Panc1 (cell line): ENCODE measurements around the gene ADGRG3. TPM values are rescaled to one million over a fixed set of nuclear protein-coding genes. Genes with fewer than 3 reads are reported as not detected.

ENCODE experiments used
- ATAC-seq: fragments of 200-7000 bp; cut with Tn5 transposase; 2 replicates; pipeline ENCODE4 v1.9.1; 2020; ENCODE audit warnings: mild to moderate bottlenecking, moderate library complexity
- BruUV-seq: library from RNA; stranded (reverse); fragments of 400-500 nt; replicated peaks from 2 replicates; lab custom pipeline; 2021; lab: Mats Ljungman, UMichigan
- CTCF ChIA-PET: fragments of 300-600 bp; sonication (Branson Sonifier 250); formaldehyde crosslinking; loops from one replicate; lab custom pipeline; 2022; ENCODE audit warnings: antibody characterized with exemption; lab: Charles Lee
- POLR2A ChIA-PET: fragments of 300-600 bp; sonication (Branson Sonifier 250); formaldehyde crosslinking; loops from one replicate; lab custom pipeline; 2022; ENCODE audit warnings: antibody characterized with exemption; lab: Charles Lee
- DNase-seq: peaks from one replicate; pipeline ENCODE4 v3.0.0-alpha.2; 2010; ENCODE audit warnings: low read depth, low spot score
- H3K27ac ChIP-seq: 2 replicates; pipeline ENCODE4 v1.5.1; 2011; ENCODE audit warnings: mild to moderate bottlenecking, low read length, inconsistent platforms
- H3K27me3 ChIP-seq: fragments of 200-500 bp; sonication (Bioruptor generic); 2 replicates; pipeline ENCODE4 v1.6.0; 2014; ENCODE audit warnings: low read length, inconsistent platforms; ENCODE audit not compliant: control insufficient read depth, insufficient read depth
- H3K36me3 ChIP-seq: fragments of 200-500 bp; sonication (Bioruptor generic); 2 replicates; pipeline ENCODE4 v1.5.1; 2014; ENCODE audit warnings: inconsistent platforms, mild to moderate bottlenecking, low read length, moderate library complexity; ENCODE audit not compliant: control insufficient read depth, insufficient read depth
- H3K4me1 ChIP-seq: 2 replicates; pipeline ENCODE4 v1.5.1; 2011; ENCODE audit warnings: inconsistent platforms, mild to moderate bottlenecking, low read length, moderate library complexity; ENCODE audit not compliant: control insufficient read depth, insufficient read depth
- H3K4me3 ChIP-seq, 2 experiments: 2 replicates each; pipeline ENCODE4 v1.5.1; 2011 to 2012; ENCODE audit warnings: low read depth in 2 of 2, low read length in 2 of 2, mild to moderate bottlenecking in 2 of 2, inconsistent platforms in 1 of 2, moderate library complexity in 1 of 2
- H3K9me3 ChIP-seq: fragments of 200-500 bp; sonication (Bioruptor generic); 2 replicates; pipeline ENCODE4 v1.5.1; 2014; ENCODE audit warnings: low read depth, mild to moderate bottlenecking, inconsistent platforms, low read length, moderate library complexity; ENCODE audit not compliant: control insufficient read depth, insufficient read depth
- POLR2AphosphoS5 ChIP-seq: IDR thresholded peaks from 2 replicates; pipeline ENCODE4 v1.6.1; 2012; ENCODE audit warnings: mild to moderate bottlenecking, low read depth, low read length, moderate library complexity
- SIN3A ChIP-seq: IDR thresholded peaks from 2 replicates; pipeline ENCODE4 v1.6.1; 2012; ENCODE audit warnings: low read depth, mild to moderate bottlenecking, low read length, moderate library complexity, borderline replicate concordance; ENCODE audit not compliant: insufficient read depth
- TCF7L2 ChIP-seq: IDR thresholded peaks from 2 replicates; pipeline ENCODE4 v1.6.1; 2011; ENCODE audit warnings: mild to moderate bottlenecking, low read depth, low read length, inconsistent platforms
- in situ Hi-C: cut with HindIII; loops from 2 replicates; pipeline ENCODE4 v1.10.0; 2016; ENCODE audit warnings: low sequenced_read_pairs, low pct_unique_long_range_greater_than_20kb
- intact Hi-C: fragments of 100-400 bp; cut with micrococcal nuclease; formaldehyde crosslinking; loops from one replicate; pipeline ENCODE4 v1.10.0; 2022; ENCODE audit not compliant: unreplicated experiment
- total RNA-seq: library from RNA; stranded (reverse); gene quantifications from one replicate; pipeline ENCODE4 v1.2.1, GENCODE V29; 2021; ENCODE audit not compliant: unreplicated experiment
- TF ChIP-seq, protein P1 (sequence below): fragments of 450-650 bp; IDR thresholded peaks from 2 replicates; pipeline ENCODE4 v1.5.1; 2017; ENCODE audit warnings: mild to moderate bottlenecking
- TF ChIP-seq, protein P2 (sequence below), 2 experiments: IDR thresholded peaks; 2 replicates each; pipeline ENCODE4 v1.6.1; 2011 to 2012; ENCODE audit warnings: low read depth in 2 of 2, control low read depth in 1 of 2, low read length in 1 of 2, mild to moderate bottlenecking in 1 of 2, moderate library complexity in 1 of 2; ENCODE audit not compliant: insufficient read depth in 1 of 2

The ADGRG3 gene
- total RNA-seq, 1 experiment from 2014 or later: not detected

GRCh38 chr16:57713596-57713995 lies 45.5 kb downstream of the ADGRG3 start:
- POLR2A ChIA-PET: interaction anchor here (0.6 kb wide), 1 partner anchor 499 kb away, joined by 4 read pairs; no protein-coding TSS in a partner anchor
- no peaks in the 10 kb centered on the region for H3K4me1 ChIP-seq
- TF ChIP-seq, protein P1, sequence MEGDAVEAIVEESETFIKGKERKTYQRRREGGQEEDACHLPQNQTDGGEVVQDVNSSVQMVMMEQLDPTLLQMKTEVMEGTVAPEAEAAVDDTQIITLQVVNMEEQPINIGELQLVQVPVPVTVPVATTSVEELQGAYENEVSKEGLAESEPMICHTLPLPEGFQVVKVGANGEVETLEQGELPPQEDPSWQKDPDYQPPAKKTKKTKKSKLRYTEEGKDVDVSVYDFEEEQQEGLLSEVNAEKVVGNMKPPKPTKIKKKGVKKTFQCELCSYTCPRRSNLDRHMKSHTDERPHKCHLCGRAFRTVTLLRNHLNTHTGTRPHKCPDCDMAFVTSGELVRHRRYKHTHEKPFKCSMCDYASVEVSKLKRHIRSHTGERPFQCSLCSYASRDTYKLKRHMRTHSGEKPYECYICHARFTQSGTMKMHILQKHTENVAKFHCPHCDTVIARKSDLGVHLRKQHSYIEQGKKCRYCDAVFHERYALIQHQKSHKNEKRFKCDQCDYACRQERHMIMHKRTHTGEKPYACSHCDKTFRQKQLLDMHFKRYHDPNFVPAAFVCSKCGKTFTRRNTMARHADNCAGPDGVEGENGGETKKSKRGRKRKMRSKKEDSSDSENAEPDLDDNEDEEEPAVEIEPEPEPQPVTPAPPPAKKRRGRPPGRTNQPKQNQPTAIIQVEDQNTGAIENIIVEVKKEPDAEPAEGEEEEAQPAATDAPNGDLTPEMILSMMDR: no peak
- TF ChIP-seq, protein P2, sequence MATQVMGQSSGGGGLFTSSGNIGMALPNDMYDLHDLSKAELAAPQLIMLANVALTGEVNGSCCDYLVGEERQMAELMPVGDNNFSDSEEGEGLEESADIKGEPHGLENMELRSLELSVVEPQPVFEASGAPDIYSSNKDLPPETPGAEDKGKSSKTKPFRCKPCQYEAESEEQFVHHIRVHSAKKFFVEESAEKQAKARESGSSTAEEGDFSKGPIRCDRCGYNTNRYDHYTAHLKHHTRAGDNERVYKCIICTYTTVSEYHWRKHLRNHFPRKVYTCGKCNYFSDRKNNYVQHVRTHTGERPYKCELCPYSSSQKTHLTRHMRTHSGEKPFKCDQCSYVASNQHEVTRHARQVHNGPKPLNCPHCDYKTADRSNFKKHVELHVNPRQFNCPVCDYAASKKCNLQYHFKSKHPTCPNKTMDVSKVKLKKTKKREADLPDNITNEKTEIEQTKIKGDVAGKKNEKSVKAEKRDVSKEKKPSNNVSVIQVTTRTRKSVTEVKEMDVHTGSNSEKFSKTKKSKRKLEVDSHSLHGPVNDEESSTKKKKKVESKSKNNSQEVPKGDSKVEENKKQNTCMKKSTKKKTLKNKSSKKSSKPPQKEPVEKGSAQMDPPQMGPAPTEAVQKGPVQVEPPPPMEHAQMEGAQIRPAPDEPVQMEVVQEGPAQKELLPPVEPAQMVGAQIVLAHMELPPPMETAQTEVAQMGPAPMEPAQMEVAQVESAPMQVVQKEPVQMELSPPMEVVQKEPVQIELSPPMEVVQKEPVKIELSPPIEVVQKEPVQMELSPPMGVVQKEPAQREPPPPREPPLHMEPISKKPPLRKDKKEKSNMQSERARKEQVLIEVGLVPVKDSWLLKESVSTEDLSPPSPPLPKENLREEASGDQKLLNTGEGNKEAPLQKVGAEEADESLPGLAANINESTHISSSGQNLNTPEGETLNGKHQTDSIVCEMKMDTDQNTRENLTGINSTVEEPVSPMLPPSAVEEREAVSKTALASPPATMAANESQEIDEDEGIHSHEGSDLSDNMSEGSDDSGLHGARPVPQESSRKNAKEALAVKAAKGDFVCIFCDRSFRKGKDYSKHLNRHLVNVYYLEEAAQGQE (IDR thresholded peaks at IDR 0.05; ENCODE audit: insufficient read depth in 1 of 2, low read depth in 2 of 2, low read length in 1 of 2): no peak
- TF ChIP-seq SIN3A (no peak), TCF7L2 (no peak)
- H3K27ac ChIP-seq: no peak overlapping the region
- H3K9me3 ChIP-seq: no peaks in the 10 kb centered on the region
- H3K4me3 ChIP-seq: no peak overlapping the region
- no peaks in the 10 kb centered on the region; the same call in 1 of the 2 replicates for H3K27me3 ChIP-seq
- DNase-seq (no peak), ATAC-seq (no peak)
- no peaks in the 10 kb centered on the region for H3K36me3 ChIP-seq
- BruUV-seq: no TSS peak
- CTCF ChIA-PET: no interaction called here
- intact Hi-C loops: no loop called here
- in situ Hi-C loops: no loop called here

DNA sequence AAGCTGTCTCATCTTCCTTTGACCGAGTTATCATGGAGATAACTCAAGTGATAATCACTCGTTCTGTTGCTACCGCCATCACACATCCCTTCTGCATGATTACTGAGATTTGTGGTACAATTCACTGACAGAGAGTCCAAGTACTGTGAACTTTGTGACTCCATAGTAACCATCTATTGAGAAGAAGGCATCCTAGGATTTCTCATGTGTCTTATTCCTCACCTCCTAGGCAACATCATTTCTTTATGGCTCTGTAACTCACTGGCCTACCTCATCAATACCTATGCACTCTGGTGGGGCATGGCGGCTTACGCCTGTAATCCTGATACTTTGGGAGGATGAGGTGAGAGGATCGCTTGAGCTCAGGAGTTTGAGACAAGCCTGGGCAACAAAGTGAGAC lies 45.9 kb downstream of the ADGRG3 start:
- CTCF ChIA-PET: no interaction called here
- BruUV-seq: no TSS peak

More for the DNA sequence above, 45.9 kb downstream of the ADGRG3 start:
- H3K9me3 ChIP-seq: no peaks in the 10 kb centered on the region
- TF ChIP-seq SIN3A (no peak), TCF7L2 (no peak), POLR2AphosphoS5 (no peak)
- TF ChIP-seq, protein P1: no peak
- TF ChIP-seq, protein P2 (IDR thresholded peaks at IDR 0.05; ENCODE audit: insufficient read depth in 1 of 2, low read depth in 2 of 2, low read length in 1 of 2): no peak
- H3K36me3 ChIP-seq: no peaks in the 10 kb centered on the region
- intact Hi-C loops: no loop called here
- POLR2A ChIA-PET: no interaction called here
- H3K4me3 ChIP-seq: no peak overlapping the region
- no peaks in the 10 kb centered on the region; the same call in 1 of the 2 replicates for H3K27me3 ChIP-seq
- DNase-seq (no peak), ATAC-seq (no peak)
- in situ Hi-C loops: no loop called here
- H3K27ac ChIP-seq: no peak overlapping the region
- no peaks in the 10 kb centered on the region for H3K4me1 ChIP-seq
